Fibroblast of skin of back (primary cell): ENCODE data around the gene RNF31.

Experiments used
- DNase-seq: peaks from one replicate; pipeline ENCODE4 v3.0.0-alpha.2; 2013

RNF31 gene

GRCh38 chr14:24204163-24205146 is 57.2 kb downstream of the RNF31 start:
- no peak for DNase-seq

GRCh38 chr14:24206260-24207103 is 59.2 kb downstream of the RNF31 start:
- DNase-seq: no peak

- no peak for DNase-seq
These were observed 59.8 kb downstream of the RNF31 start for GRCh38 chr14:24207104-24207551.

DNA sequence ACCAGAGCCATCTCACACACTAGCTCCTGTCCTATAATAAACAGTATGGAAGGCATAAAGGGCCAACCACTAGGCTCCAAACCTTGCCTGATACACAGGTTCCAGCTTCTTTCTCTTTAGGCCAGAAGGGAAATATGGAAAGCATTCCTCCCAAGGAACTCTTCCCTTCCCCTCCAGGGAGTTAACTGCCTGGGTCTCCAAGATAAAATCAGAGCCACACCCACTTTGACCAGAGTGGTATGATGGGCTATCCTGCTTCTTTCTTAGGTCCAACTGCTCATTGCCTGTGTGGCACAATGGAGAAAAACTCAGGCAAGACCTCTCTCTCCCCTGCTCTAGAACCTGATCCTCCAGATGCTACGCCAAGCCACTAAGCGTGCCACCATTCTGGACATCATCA is 60.3 kb downstream of the RNF31 start:
- no peak for DNase-seq
